Activated naive CD4-positive, alpha-beta T cell treated with anti-CD3 and anti-CD28 coated beads, Interleukin-2, amount 50 U/mL, for 16 hours (primary cell): Measurements from ENCODE around the gene DUSP1.
"Not testable (repeated sequence)": the region's sequence is repeated elsewhere in the genome, so short reads cannot be mapped to it uniquely, and the experiment has no call there.

Source experiments
- DNase-seq: peaks from one replicate; pipeline ENCODE4 v3.0.0-alpha.2; 2020

Gene DUSP1

GRCh38 chr5:172796306-172796705 lies 25.3 kb upstream of the DUSP1 start:
- DNase-seq: no peak

GRCh38 chr5:172795318-172795977 lies 24.5 kb upstream of the DUSP1 start:
- DNase-seq: no peak

DNA sequence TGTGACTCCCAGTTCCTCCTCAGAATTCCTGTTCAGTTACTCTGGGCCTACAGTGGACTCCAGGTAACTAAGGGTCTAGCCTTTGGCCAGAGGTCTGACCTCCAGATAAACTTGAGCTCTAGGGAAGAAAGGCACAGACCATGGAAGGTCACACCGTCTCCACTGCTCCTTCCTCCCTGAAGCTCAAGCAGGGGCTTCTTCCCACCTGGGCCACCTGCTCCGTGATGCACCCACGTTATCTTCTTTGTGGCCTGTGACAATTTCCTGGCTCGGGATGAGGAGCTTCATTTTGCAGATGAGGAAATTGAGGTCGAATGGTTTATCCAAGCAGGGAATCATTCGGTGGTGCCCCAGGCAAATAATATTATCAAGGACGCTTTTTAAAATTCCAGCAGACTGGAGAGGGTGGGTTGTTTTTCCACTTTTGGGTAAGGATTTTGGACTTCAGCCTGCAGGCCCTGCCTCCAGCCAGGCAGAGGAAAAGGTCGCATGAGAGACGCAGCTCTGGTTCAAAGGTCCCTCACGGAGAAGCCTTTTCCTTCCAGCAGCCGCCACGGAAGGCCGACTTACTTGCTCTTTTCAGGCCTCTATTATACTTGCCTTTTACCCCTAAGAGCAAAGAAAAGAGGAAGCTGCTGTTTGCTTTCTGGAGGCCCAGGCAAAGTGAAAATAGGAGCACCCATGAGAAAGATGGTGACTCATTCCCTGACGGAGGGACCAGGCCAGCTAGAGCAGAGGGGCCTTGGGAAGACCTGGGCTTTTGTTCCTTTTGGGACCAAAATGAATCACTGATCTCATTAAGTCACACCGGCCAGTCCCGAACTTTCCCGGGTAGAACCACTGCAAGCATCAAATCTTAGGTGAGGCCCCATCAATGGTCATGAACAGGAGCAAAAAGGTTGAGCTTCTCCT lies 22.8 kb upstream of the DUSP1 start:
- no peak for DNase-seq

- DNase-seq: no peak
These were observed 21.9 kb upstream of the DUSP1 start for GRCh38 chr5:172792701-172793570.

DNA sequence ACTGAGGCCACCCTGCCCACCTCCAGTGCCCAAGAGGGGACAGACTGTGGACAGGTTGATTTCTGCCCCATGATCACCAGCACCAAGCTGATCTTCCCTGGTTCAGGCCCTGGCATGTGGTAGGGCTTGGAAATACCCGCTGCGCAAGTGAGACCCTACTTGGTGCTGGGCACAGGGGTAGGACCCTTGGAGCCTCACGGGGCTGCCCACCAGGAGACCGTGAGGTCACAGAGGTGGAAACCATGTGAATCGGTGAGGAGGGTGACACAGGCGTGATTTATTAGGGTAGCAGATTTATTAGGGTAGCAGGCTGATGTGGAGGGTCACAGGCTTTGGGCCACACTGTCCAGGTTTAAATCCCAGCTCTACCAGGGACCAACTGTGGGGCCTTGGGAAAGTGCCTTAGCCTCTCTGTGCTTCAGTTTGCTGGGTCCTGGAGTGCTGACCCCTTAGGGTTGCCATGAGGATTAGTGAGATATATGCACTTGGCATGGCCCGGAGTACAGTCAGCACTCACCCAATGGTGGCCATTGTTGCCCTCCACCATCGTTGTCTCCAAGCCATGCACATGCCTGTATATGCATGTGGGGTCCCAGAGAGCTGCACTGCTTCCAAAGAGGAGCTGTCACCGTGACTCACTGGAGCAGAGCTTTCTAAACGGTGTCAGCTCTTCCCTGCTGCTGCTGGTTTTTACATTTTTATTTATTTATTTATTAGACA lies 20.9 kb upstream of the DUSP1 start:
- DNase-seq: no peak

DNA sequence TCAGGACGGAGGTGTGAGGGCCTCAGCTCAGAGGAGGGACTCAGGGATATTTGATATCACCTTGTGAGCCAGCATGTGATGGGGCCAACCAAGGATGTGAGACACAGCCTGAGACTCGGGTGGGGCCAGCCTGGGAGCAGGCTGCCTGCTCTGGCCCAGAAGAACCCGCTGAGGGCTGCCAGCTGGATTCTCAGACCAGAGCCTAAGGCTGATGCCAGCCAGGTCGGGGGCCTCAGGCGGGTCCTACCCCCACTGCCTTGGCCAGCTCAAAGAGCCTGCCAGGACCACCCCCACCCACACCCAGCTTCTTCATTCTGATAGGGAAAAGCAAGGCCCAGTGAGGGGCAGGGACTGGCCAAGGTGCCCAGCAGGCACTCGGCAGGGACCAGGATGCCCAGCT lies 20.3 kb upstream of the DUSP1 start:
- no peak for DNase-seq

DNA sequence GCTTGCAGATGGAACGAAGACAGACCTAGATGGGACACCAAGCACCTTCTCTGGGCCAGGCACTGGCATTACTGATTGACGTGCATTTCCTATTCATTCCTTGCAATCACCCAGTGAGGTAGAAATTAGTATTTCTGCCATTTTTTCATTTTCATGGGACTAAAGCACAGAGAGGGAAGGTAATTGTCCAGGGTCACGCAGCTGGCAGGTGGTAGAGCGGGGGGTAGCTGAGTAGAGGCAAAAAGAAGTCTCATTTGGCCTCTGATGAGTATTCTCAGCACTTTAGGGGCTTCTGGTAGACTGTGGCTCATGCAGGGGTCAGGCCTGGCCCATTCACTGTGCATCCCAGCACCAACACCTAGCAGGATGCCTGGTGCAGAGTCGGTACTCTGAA lies 19.5 kb upstream of the DUSP1 start:
- no peak for DNase-seq

GRCh38 chr5:172789687-172790495 lies 18.9 kb upstream of the DUSP1 start:
- DNase-seq: no peak

DNA sequence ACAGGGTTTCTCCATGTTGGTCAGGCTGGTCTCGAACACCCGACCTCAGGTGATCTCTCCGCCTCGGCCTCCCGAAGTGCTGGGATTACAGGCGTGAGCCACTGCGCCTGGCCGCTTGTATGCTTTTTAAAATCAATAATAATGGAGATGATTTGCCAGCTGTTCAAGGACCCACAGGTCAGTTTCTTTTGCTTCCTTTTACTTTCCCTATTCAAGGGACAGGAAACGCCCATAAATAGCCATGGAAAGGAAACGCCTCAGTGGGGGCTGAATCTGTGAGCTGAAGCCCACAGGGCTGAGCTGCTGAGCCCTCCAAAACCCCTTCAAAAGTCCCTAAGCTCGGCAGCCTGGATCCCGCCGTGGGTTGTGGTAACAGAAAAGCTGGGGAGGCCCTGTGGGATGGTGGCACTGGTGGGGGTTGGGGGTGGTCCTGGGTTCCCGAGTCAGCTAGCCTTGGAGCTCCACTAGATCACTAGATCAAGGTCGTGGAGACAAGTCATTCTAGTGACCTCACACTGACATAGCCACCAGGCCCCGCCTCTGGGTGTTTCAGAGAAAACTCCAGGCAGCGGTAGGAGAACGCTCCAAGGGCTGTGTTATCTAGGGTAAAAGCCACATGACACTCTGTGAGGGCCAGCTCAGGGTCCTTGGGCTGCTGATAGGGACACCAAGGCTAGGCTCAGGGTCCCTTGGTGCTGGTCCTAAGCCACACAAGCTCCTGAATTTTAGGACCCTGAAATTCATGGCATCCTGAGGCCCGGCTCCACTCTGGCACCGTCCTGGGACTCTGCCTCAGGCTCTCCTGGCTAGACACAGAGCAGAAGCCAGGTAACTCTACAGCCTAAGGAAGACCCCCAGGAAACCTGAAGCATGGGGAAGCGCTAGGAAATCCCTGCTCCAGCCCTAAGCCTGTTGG lies 18.0 kb upstream of the DUSP1 start:
- DNase-seq: no peak

DNA sequence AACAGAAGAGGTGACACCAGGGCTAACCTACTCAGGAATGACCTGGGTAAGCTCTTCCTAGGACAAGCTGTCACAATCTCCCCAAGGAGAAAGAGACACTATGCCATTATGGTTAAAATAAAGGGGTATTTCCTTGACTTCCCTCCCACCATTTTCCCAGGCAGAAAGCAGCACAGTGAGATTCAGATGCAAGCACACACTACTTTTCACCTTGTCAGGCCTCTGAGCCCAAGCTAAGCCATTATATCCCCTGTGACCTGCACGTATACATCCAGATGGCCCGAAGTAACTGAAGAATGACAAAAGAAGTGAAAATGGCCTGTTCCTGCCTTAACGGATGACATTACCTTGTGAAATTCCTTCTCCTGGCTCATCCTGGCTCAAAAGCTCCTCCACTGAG lies 16.5 kb upstream of the DUSP1 start:
- not testable (repeated sequence) for DNase-seq

- DNase-seq: no peak
These were observed 15.9 kb upstream of the DUSP1 start for GRCh38 chr5:172786736-172787462.

- no peak for DNase-seq
These were observed 14.6 kb upstream of the DUSP1 start for GRCh38 chr5:172785429-172786088.

DNA sequence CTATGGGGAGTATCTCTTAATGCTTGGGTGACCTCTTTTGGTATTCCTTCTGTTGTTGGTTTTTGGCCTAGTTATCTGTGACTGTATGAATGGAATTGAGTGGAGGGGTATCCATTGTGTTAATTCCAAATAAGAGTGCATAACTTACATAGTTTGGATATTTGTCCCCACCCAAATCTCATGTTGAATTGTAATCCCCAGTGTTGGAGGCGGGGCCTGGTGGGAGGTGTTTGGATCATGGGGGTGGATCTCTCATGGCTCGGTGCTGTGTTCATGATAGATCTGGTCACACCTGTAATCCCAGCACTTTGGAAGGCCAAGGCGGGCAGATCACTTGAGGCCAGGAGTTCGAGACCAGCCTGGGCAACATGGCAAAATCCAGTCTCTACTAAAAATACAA lies 13.2 kb upstream of the DUSP1 start:
- not testable (repeated sequence) for DNase-seq

DNA sequence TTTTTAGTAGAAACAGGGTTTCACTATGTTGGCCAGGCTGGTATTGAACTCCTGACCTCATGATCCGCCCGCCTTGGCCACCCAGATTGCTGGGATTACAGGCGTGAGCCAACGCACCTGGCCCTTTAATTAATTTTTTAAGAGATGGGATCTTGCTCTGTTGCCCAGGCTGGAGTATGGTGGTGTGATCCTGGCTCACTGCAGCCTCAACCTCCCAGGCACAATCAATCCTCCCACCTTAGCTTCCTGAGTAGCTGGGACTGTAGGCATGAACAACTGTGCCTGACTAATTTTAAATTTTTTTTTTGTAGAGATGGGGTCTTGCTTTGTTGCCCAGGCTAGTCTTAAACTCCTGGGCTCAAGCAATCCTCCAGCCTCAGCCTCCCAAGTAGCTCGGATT lies 12.3 kb upstream of the DUSP1 start:
- DNase-seq: not testable (repeated sequence)

- no peak for DNase-seq
These were observed 11.4 kb upstream of the DUSP1 start for GRCh38 chr5:172782169-172783039.

GRCh38 chr5:172779691-172780341 lies 8.8 kb upstream of the DUSP1 start:
- DNase-seq: no peak

DNA sequence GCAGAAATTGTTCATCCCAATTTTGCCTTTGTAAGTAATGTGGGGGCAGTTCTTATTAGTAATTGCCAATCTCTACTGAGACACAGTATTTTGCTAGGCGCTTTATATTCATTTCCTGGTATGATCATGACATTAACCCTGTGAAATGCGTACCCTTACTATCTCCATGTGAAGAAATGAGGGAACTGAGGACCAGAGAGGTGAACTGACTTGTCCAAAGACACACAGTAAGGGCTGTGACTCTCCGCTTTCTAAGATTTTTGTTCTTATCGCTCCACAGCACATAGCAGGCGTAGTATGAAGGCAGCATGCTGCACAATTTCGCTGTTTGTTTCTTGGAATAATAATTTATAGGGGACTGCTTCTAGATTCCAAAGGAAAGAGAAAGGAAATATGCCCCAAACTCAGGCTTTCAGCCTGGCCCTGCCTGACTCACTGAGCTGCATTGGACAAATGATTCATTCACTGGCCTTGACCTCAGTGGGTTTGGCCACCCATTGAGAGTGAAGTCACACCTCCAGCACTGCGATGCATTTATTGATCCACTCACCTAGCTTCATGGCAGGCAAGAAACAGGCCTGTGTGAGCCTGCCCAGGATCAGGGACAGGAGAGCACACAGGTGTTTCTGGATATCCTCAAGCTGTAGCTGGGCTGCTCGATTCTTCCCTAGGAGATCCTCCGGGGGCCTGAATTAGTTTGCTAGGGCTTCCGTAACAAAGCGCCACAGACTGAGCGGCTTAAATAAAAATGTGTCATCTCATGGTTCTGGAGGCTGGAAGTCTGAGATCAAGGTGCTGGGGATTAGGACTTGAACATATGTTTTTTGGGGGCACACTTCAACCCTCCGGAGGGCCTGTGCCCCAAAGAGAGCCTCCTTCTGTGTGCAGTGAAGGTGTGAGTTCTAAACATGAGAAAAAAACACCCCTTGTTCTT lies 7.2 kb upstream of the DUSP1 start:
- DNase-seq: no peak
